GM10248 (cell line): Measurements from ENCODE around the gene SKA2.
A peak's percentile ranks its signal among the peaks of the same experiment; 100 is the strongest.

ENCODE experiments used
- CTCF ChIA-PET: fragments of 300-600 bp; sonication (Branson Sonifier 250); formaldehyde crosslinking; extraction: SDS; loops from one replicate; lab custom pipeline; 2021; ENCODE audit warnings: antibody characterized with exemption; lab: Yijun Ruan, JAX
- POLR2A ChIA-PET: fragments of 350-650 bp; sonication (Branson Sonifier 250); formaldehyde crosslinking; extraction: SDS; loops from one replicate; lab custom pipeline; 2020; ENCODE audit warnings: antibody characterized with exemption; lab: Yijun Ruan, JAX
- DNase-seq: peaks from one replicate; pipeline ENCODE4 v3.0.0; 2012; ENCODE audit errors: extremely low spot score
- TF ChIP-seq, protein P1 (sequence below): IDR thresholded peaks from 2 replicates; pipeline ENCODE4 v1.5.1; 2012; ENCODE audit warnings: mild to moderate bottlenecking, low read depth; ENCODE audit errors: extremely low read depth, missing control alignments, control extremely low read depth

Gene SKA2

DNA sequence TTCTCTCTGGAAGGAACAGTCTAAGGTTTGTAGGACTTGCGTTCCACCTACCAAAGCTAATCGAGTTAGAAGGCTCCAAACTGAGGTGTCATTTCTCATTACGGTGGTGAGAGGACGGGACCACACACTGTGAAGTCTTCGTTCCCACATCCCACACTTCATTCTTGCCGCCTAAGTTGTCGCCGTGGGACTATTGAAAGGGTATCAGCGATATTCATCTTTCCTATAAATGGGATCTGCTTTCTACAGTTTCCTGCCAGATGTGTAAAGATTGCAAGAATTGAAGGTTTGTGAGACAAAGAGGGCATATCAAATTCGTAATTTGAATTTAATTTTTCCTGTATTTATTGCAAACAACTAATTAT lies 47.7 kb downstream of the SKA2 start:
- POLR2A ChIA-PET, result interaction anchor here (0.6 to 1.5 kb wide), 6 partner anchors 12 to 476 kb away, joined by 3 to 7 read pairs (median 4); no protein-coding TSS in a partner anchor
- TF ChIP-seq, protein P1, sequence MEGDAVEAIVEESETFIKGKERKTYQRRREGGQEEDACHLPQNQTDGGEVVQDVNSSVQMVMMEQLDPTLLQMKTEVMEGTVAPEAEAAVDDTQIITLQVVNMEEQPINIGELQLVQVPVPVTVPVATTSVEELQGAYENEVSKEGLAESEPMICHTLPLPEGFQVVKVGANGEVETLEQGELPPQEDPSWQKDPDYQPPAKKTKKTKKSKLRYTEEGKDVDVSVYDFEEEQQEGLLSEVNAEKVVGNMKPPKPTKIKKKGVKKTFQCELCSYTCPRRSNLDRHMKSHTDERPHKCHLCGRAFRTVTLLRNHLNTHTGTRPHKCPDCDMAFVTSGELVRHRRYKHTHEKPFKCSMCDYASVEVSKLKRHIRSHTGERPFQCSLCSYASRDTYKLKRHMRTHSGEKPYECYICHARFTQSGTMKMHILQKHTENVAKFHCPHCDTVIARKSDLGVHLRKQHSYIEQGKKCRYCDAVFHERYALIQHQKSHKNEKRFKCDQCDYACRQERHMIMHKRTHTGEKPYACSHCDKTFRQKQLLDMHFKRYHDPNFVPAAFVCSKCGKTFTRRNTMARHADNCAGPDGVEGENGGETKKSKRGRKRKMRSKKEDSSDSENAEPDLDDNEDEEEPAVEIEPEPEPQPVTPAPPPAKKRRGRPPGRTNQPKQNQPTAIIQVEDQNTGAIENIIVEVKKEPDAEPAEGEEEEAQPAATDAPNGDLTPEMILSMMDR, result no peak
- CTCF ChIA-PET, result interaction anchor here (0.9 to 3.1 kb wide), 5 partner anchors 12 to 51 kb away, joined by 3 to 15 read pairs (median 3); partner anchors contain the start of genes PRR11 and SKA2
- DNase-seq, result no peak

DNA sequence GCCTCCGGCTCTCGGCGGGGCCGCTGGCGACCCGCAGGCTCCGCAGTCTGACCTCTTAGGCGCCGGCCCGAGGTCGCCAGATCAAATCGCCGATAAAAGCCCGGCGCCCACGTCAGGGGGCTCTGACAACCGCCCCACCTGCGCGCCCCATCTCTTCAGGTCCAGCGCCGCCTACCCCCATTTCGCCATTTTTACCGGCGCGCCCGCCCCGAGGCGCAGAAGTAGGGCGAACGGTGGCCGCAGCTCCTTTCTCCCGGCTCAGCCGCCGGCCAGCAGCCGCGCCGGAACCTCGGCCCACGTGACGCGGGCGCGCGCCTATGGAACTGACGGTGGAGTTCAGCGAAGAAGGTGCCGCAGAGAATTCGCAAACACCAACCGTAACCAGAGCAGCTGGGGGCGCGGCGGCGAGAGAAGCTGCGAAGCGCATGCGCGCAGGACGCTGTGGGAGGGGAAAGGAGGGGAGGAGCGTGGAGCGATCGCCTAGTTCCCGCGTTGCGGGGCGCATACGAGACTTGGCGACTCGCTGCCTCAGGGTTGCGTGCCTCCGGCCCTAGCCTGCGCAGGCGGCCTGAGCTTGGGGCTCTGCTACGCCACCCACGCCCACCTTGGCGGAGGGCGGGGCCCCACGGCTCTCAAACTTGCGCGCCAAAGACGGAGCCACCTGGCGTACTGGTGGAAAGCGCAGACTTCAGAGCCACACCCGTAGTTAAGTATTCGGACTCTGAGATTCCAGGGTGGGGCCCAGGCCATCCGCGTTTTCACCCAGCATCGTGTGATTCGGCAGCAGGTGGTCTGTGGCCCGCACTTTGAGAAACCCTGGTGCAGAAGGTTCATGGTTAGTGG lies 48.3 kb downstream of the SKA2 start, which contains the start of gene TRIM37:
TRIM37 (minus strand) TSS at position 418 of the 843 bp plus-strand sequence. CDS start 419 bp downstream, outside the sequence.
- DNase-seq, result peak; percentile 99
- POLR2A ChIA-PET, result interaction anchor here (0.6 to 1.5 kb wide), 7 partner anchors 11 to 476 kb away, joined by 3 to 7 read pairs (median 4); no protein-coding TSS in a partner anchor
- TF ChIP-seq, protein P1, result no peak
- CTCF ChIA-PET, result interaction anchor here (0.8 to 3.1 kb wide), 6 partner anchors 12 to 52 kb away, joined by 3 to 15 read pairs (median 3); no protein-coding TSS in a partner anchor

DNA sequence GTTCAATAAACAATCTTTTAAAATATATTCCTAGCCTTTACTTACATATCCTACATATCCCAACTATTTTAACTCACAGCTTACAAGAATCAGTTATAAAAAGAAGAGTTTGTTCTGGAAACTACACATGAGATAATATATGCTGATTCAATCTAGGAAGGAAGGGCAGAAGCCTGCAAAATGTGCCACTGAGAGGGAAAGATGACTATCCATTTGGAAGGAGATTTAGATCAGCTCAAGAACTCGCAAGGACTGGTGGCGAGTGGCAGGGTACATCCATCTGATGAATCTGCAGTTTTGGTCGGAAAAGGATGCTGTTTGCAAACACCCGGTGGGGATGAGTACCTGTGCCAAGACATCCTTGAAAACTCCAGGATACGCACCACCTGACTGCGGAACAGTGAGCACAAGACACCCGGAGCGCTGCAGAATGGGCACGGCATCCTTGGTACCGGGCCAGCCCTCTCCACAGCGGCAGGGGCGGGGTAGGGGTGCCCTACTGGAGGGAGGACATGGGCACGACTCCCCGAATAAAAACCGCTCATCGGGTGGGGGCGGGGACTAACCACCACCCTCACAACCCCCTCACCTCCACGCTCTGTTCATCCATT lies 49.0 kb downstream of the SKA2 start:
- TF ChIP-seq, protein P1, result no peak
- POLR2A ChIA-PET, result interaction anchor here (1.3 to 1.5 kb wide), 3 partner anchors 11 to 475 kb away, joined by 3 to 7 read pairs (median 4); no protein-coding TSS in a partner anchor
- CTCF ChIA-PET, result interaction anchor here (0.8 to 3.1 kb wide), 4 partner anchors 11 to 44 kb away, joined by 3 to 15 read pairs (median 4); no protein-coding TSS in a partner anchor
- no peak for DNase-seq

DNA sequence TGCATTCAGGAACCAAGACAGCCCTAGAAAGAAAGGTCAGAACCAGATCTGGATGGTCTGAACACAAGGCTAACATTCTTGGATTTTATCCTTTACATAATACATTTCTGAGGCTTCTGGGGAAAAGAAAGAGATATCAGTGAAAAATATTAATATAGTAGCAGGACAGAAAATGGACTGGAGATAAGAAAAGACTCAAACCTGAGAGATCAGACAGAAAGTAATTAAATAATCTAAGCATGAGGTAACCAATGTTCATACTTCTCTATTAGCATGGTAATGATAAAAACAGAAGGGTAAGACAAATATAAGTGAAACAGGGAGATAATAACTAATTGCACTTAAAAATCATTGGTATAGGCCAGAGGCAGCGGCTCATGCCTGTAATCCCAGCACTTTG lies 53.8 kb downstream of the SKA2 start:
- POLR2A ChIA-PET, result no interaction called here
- no peak for DNase-seq
- CTCF ChIA-PET, result no interaction called here
- TF ChIP-seq, protein P1, result no peak

DNA sequence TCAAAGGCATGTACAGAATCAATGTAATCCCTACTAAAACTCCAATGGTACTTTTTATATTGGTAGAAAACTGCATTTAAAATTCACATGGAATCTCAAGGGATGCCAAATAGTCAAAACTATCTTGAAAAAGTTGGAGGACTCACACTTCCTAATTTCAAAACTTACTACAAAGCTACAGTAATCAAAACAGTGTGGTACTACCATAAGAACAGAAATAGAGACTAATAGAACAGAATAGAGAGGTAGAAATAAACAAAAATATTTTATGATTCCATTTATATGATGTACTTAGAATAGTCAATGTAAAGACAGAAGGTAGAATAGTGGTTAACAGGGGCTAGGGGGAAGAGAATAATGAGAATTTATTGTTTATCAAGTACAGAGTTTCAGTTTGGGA lies 57.1 kb downstream of the SKA2 start:
- POLR2A ChIA-PET, result no interaction called here
- CTCF ChIA-PET, result no interaction called here
- TF ChIP-seq, protein P1, result no peak
- DNase-seq, result no peak
